Neutrophil (primary cell): Measurements from ENCODE around the gene ADSL.

Experiments used
- H3K27ac ChIP-seq: fragments of 200-600 bp; sonication (generic); 2 replicates; pipeline ENCODE4 v1.5.1; 2016; ENCODE audit warnings: mild to moderate bottlenecking, moderate library complexity
- H3K27me3 ChIP-seq: fragments of 200-600 bp; sonication (generic); 2 replicates; pipeline ENCODE4 v1.6.0; 2016; ENCODE audit warnings: mild to moderate bottlenecking
- H3K36me3 ChIP-seq: fragments of 200-600 bp; sonication (generic); 2 replicates; pipeline ENCODE4 v1.5.1; 2017
- H3K4me1 ChIP-seq, 2 experiments: fragments of 200-600 bp in 1 of 2; sonication (generic) in 1 of 2; 1 replicate in 1 of 2; 2 replicates in 1 of 2; pipeline versions ENCODE4 v1.5.1 to v1.6.1; 2013 to 2016; ENCODE audit warnings: low read depth in 1 of 2, low read length in 1 of 2, mild to moderate bottlenecking in 1 of 2, moderate library complexity in 1 of 2; ENCODE audit not compliant: control insufficient read depth in 1 of 2, insufficient read depth in 1 of 2
- H3K4me3 ChIP-seq, 2 experiments: fragments of 200-600 bp in 1 of 2; sonication (generic) in 1 of 2; 1 replicate in 1 of 2; 2 replicates in 1 of 2; pipeline ENCODE4 v1.5.1; 2013 to 2016; ENCODE audit warnings: low read depth in 1 of 2, low read length in 1 of 2, mild to moderate bottlenecking in 1 of 2, moderate library complexity in 1 of 2
- H3K9me3 ChIP-seq: fragments of 200-600 bp; sonication (generic); 2 replicates; pipeline ENCODE4 v1.5.1; 2016
- TF ChIP-seq, protein P1 (sequence below): fragments of 200-600 bp; sonication (generic); IDR thresholded peaks from 2 replicates; pipeline ENCODE4 v1.5.1; 2016; ENCODE audit warnings: antibody characterized with exemption

ADSL gene

DNA sequence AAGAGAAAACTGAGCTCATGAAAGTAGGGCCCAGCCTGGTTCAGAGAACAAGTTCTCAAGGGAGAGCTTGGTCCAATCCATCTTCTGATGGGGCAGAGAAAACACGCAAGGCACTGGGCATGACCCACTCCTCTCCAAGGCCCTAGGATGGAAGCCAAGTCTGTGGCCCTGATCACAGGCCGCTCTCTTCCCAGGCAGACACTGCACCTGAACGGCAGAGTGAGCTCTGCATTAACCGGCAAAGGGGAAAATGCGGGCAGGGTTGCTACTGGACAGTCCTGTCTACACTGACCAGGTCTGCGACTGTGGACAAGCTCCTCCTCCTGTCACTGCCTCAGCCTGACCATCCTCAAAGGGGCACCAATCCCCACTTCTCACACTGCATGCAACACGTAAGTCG is 73.4 kb downstream of the ADSL start:
- peaks cover 100% of the 10 kb centered on the region for H3K36me3 ChIP-seq
- H3K27me3 ChIP-seq: no peaks in the 10 kb centered on the region
- TF ChIP-seq, protein P1, sequence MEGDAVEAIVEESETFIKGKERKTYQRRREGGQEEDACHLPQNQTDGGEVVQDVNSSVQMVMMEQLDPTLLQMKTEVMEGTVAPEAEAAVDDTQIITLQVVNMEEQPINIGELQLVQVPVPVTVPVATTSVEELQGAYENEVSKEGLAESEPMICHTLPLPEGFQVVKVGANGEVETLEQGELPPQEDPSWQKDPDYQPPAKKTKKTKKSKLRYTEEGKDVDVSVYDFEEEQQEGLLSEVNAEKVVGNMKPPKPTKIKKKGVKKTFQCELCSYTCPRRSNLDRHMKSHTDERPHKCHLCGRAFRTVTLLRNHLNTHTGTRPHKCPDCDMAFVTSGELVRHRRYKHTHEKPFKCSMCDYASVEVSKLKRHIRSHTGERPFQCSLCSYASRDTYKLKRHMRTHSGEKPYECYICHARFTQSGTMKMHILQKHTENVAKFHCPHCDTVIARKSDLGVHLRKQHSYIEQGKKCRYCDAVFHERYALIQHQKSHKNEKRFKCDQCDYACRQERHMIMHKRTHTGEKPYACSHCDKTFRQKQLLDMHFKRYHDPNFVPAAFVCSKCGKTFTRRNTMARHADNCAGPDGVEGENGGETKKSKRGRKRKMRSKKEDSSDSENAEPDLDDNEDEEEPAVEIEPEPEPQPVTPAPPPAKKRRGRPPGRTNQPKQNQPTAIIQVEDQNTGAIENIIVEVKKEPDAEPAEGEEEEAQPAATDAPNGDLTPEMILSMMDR: no peak
- peaks cover 18 to 24% of the 10 kb centered on the region in 2 experiments for H3K4me1 ChIP-seq
- H3K27ac ChIP-seq: no peak overlapping the region
- H3K9me3 ChIP-seq: no peaks in the 10 kb centered on the region
- no peak overlapping the region for H3K4me3 ChIP-seq

DNA sequence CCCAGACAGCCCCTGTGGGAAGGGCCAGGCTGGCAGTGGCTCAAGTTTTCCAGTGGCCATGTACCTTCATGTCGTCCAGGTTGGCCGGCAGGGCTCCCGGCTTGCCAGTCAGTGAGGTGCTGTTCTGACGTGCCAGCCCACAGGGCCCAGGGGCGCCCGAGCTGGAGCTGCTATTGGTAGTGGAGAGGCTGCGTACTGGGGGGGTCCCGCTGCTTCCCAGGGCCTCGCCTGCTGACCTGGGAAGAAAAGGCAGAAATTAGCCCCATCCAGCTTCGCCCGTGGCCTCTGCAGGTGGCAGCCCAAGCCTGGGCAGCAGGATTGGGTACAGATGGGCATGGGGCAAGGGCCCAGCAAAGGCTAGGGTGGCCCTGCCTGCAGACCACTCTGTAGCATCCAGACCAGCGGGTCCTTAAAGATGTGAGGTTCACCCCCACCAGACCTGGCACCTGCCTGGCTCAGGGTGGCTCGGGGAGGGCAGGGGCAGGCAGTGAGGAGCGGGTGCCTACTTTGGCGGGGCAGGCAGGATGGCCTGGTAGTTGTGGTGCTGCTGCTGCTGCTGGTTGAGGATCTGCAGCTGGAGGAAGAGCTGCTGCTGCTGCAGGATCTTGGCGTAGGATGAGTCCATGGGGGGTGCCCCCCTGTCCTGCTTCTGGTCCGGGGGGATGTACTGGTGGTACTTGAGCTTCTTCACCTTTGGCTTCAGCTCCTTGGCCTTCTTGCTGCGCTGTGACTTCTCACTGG is 74.2 kb downstream of the ADSL start:
- Histone ChIP-seq H3K9me3 (no peaks in the 10 kb centered on the region), H3K36me3 (peaks cover 100% of the 10 kb centered on the region), H3K27ac (peak overlapping the region; percentile 18), H3K4me1 (peaks cover 10 to 18% of the 10 kb centered on the region in 2 experiments), H3K4me3 (no peak overlapping the region), H3K27me3 (no peaks in the 10 kb centered on the region)
- TF ChIP-seq, protein P1: no peak

DNA sequence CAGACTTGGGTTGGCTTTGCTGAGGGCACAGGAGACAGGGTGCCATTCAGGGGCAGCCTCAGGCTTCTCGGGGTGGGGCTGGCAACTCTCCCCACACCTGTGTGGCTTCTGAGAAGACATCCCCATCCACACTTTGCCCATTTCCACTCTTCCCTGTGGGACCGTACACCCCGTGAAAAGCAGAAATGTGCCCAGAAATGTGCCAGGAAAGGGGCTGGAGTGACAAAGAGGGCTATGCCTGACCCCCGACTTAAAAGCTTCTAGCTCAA is 74.7 kb downstream of the ADSL start:
- Histone ChIP-seq H3K4me3 (no peak overlapping the region), H3K9me3 (no peaks in the 10 kb centered on the region), H3K27me3 (no peaks in the 10 kb centered on the region), H3K27ac (no peak overlapping the region), H3K36me3 (peaks cover 100% of the 10 kb centered on the region), H3K4me1 (peaks cover 5 to 13% of the 10 kb centered on the region in 2 experiments)
- TF ChIP-seq, protein P1: no peak

DNA sequence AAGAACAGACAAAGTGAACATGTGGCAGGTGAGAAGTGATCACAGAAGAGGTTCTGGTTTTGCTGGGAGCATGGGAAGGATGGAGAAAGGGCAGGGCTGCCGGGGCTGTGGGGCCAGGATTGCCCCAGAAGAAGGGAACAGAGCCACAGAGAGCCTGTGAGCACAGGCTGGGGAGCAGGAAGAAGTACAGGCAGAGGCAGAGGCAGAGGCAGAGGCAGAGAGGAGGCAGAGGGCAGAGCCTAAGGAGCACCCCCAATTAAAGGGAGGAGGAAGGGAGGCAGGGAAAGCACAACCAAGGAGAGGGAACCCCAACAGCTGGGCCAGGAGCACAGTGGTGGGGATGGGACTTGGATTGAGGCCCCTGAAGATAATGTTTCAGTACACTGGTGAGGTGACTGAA is 75.6 kb downstream of the ADSL start:
- Histone ChIP-seq H3K36me3 (peaks cover 100% of the 10 kb centered on the region), H3K4me1 (peaks cover 0 to 12% of the 10 kb centered on the region in 2 experiments), H3K27me3 (no peaks in the 10 kb centered on the region), H3K4me3 (no peak overlapping the region), H3K9me3 (no peaks in the 10 kb centered on the region), H3K27ac (peak overlapping the region; percentile 31)
- TF ChIP-seq, protein P1: no peak

DNA sequence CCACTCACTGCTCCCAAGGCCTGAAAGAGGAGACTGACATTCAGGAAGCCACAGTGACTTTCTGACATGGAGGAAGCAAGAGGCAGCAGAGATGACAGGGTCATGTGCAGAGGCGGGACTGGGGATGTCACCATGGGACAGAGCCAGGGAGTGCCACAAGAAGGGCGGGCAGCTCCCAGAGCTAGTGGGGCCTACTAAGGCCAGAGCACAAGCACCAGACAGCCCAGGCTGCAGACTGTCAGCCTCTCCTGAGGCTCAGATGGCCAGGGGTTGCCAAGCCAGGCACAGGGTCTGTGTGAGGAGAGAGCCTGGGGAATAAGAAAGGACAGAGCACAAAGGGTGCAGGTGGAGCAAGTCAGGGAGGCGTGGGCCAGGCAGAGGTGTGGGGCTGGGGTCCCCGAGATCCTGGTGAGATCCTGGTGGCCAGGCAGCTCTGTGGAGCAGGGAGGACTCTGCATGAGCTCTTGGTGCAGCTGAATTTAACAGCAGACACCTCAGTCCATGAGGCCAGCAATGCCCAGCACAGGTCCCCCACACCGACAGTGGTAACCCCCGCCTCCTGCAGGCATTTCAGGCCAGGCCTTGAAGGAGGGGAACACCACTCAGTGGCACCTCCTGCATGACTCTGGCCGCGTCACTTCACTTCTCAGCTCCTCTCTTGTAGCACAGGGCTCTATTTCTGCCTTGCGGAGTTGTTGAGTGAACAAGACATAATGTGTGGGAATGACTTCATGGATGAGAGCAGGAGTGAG is 76.4 kb downstream of the ADSL start:
- H3K36me3 ChIP-seq: peaks cover 100% of the 10 kb centered on the region
- no peak overlapping the region for H3K4me3 ChIP-seq
- H3K27ac ChIP-seq: peak overlapping the region; percentile 54
- TF ChIP-seq, protein P1: no peak
- no peaks in the 10 kb centered on the region for H3K27me3 ChIP-seq
- H3K4me1 ChIP-seq: peaks cover 0 to 12% of the 10 kb centered on the region in 2 experiments
- H3K9me3 ChIP-seq: no peaks in the 10 kb centered on the region
